Gastroesophageal sphincter (tissue), 3 donors: Measurements from ENCODE around the gene KCNH3.

ENCODE experiments used
- EP300 ChIP-seq: sonication (generic); formaldehyde crosslinking; IDR thresholded peaks from one replicate; pipeline ENCODE4 v1.6.1; 2017; ENCODE audit warnings: antibody characterized with exemption, mild to moderate bottlenecking
- POLR2A ChIP-seq, 2 donors: fragments of 450-650 bp; IDR thresholded peaks; one replicate each; pipeline ENCODE4 v1.6.1; 2017; ENCODE audit warnings: antibody characterized with exemption in 2 of 2, mild to moderate bottlenecking in 2 of 2, moderate library complexity in 1 of 2
- POLR2AphosphoS5 ChIP-seq: sonication (generic); formaldehyde crosslinking; IDR thresholded peaks from one replicate; pipeline ENCODE4 v1.6.1; 2017; ENCODE audit warnings: antibody characterized with exemption
- TF ChIP-seq, protein P1 (sequence below), 4 experiments: fragments of 200-600 bp in 2 of 4; fragments of 450-650 bp in 2 of 4; sonication (generic) in 1 of 4; IDR thresholded peaks; one replicate each; pipeline ENCODE4 v1.5.1; 2017 to 2019; ENCODE audit warnings: antibody characterized with exemption in 4 of 4, mild to moderate bottlenecking in 2 of 4, moderate library complexity in 2 of 4

DNA sequence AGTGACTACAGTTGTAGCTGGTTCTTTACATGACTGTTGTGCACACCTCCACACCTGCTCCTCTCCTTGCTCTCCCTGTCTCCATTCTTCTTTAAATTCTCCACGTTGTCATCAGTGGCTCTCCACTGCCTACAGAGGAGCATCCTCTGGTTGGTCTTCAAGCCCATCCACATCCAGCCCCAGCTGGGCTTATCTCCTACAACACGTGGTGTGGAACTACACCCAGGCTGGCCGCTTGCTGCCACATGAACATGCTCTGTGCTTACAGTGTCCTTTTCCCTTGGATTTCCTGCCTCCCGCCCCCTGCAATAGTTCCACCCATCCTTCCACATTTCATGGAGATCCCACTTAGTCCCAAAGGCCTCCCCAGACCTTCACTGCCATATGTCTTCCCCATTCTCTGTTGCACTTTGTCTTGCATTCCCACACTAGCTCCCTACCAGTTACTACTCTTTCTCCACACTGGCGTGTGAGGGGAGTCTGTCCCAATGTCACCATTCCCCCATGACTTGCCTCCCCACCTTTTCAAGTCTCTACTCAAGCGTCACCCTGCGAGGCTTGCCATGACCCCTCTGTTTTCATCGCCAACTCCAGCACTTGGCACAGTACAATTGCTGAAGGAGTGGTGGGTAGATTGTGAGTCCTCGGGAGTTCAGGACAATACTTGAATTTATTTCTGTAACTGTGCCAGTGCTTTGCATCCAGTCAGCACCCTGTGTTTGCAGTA lies 38.9 kb downstream of the KCNH3 start:
- TF ChIP-seq, protein P1, sequence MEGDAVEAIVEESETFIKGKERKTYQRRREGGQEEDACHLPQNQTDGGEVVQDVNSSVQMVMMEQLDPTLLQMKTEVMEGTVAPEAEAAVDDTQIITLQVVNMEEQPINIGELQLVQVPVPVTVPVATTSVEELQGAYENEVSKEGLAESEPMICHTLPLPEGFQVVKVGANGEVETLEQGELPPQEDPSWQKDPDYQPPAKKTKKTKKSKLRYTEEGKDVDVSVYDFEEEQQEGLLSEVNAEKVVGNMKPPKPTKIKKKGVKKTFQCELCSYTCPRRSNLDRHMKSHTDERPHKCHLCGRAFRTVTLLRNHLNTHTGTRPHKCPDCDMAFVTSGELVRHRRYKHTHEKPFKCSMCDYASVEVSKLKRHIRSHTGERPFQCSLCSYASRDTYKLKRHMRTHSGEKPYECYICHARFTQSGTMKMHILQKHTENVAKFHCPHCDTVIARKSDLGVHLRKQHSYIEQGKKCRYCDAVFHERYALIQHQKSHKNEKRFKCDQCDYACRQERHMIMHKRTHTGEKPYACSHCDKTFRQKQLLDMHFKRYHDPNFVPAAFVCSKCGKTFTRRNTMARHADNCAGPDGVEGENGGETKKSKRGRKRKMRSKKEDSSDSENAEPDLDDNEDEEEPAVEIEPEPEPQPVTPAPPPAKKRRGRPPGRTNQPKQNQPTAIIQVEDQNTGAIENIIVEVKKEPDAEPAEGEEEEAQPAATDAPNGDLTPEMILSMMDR (IDR thresholded peaks at IDR 0.05) = no peak
- TF ChIP-seq EP300 (no peak), POLR2A (IDR thresholded peaks at IDR 0.05) (no peak), POLR2AphosphoS5 (no peak)
